Breast epithelium (tissue), 4 donors: ENCODE data around the gene SERGEF. TPM values are rescaled to one million over a fixed set of nuclear protein-coding genes. Genes with fewer than 3 reads are reported as not detected.

ENCODE experiments used
- DNase-seq, 2 donors: peaks; one replicate each; pipeline ENCODE4 v3.0.0-alpha.2; 2019; ENCODE audit warnings: low spot score in 2 of 2
- H3K27ac ChIP-seq, 2 donors: fragments of 200-600 bp; sonication (generic) in 1 of 2; one replicate each; pipeline ENCODE4 v1.5.1; 2016 to 2019; ENCODE audit warnings: mild to moderate bottlenecking in 1 of 2
- H3K27me3 ChIP-seq, 2 donors: fragments of 200-600 bp; sonication (generic) in 1 of 2; one replicate each; pipeline versions ENCODE4 v1.5.1 to v1.6.0; 2017 to 2019; ENCODE audit warnings: control low read depth in 1 of 2, mild to moderate bottlenecking in 1 of 2
- H3K36me3 ChIP-seq: fragments of 200-600 bp; one replicate; pipeline ENCODE4 v1.5.1; 2019
- H3K4me1 ChIP-seq, 2 donors: fragments of 200-600 bp; sonication (generic); one replicate each; pipeline ENCODE4 v1.5.1; 2016 to 2019; ENCODE audit warnings: control low read depth in 1 of 2
- H3K4me3 ChIP-seq, 3 donors: fragments of 200-600 bp; sonication (generic); 1 replicate in 2 of 3; 2 replicates in 1 of 3; pipeline ENCODE4 v1.5.1; 2016 to 2019; ENCODE audit warnings: mild to moderate bottlenecking in 3 of 3, moderate library complexity in 2 of 3
- H3K9me3 ChIP-seq, 2 donors: fragments of 200-600 bp; sonication (generic) in 1 of 2; one replicate each; pipeline ENCODE4 v1.5.1; 2016 to 2019; ENCODE audit warnings: control low read depth in 1 of 2
- CTCF ChIP-seq, 3 donors: fragments of 450-650 bp; IDR thresholded peaks; one replicate each; pipeline ENCODE4 v1.5.1; 2016 to 2017; ENCODE audit warnings: antibody characterized with exemption in 3 of 3, mild to moderate bottlenecking in 3 of 3, moderate library complexity in 3 of 3
- POLR2A ChIP-seq: fragments of 450-650 bp; IDR thresholded peaks from one replicate; pipeline ENCODE4 v1.6.1; 2016; ENCODE audit warnings: antibody characterized with exemption, mild to moderate bottlenecking, moderate library complexity
- POLR2AphosphoS5 ChIP-seq, 3 donors: sonication (generic); formaldehyde crosslinking; IDR thresholded peaks; one replicate each; pipeline ENCODE4 v1.6.1; 2017; ENCODE audit warnings: antibody characterized with exemption in 3 of 3
- intact Hi-C: fragments of 100-400 bp; cut with DNase I; formaldehyde crosslinking; loops from one replicate; pipeline ENCODE4 v1.15.1; 2023; ENCODE audit warnings: low total_unique reads
- total RNA-seq, 3 donors: library from RNA; depleted of rRNA; stranded (reverse); fragments of >200 nt; gene quantifications; one replicate each; pipeline ENCODE4 v1.1.0, GENCODE V29; 2016

Gene SERGEF
- total RNA-seq, 3 donors from 2014 or later, result 31.8 to 47.5 (median 41.9) TPM

GRCh38 chr11:17952487-17952886, 60.4 kb downstream of the SERGEF start:
- TF ChIP-seq POLR2A (no peak), POLR2AphosphoS5 (IDR thresholded peaks at IDR 0.05) (no peak), CTCF (IDR thresholded peaks at IDR 0.05) (no peak)
- Histone ChIP-seq H3K27ac (no peak overlapping the region), H3K4me3 (no peak overlapping the region), H3K36me3 (no peaks in the 10 kb centered on the region), H3K4me1 (no peaks in the 10 kb centered on the region), H3K9me3 (no peaks in the 10 kb centered on the region), H3K27me3 (no peaks in the 10 kb centered on the region)
- intact Hi-C loops, result no loop called here
- no peak for DNase-seq

GRCh38 chr11:17951685-17952388, 61.0 kb downstream of the SERGEF start:
- intact Hi-C loops, result no loop called here
- no peak overlapping the region for H3K27ac ChIP-seq
- no peaks in the 10 kb centered on the region for H3K4me1 ChIP-seq
- TF ChIP-seq CTCF (IDR thresholded peaks at IDR 0.05) (no peak), POLR2AphosphoS5 (IDR thresholded peaks at IDR 0.05) (no peak), POLR2A (no peak)
- DNase-seq, result no peak
- H3K27me3 ChIP-seq, result no peaks in the 10 kb centered on the region
- H3K36me3 ChIP-seq, result no peaks in the 10 kb centered on the region
- no peak overlapping the region for H3K4me3 ChIP-seq
- H3K9me3 ChIP-seq, result no peaks in the 10 kb centered on the region

GRCh38 chr11:17950644-17951043, 62.2 kb downstream of the SERGEF start:
- Histone ChIP-seq H3K9me3 (no peaks in the 10 kb centered on the region), H3K36me3 (no peaks in the 10 kb centered on the region), H3K4me1 (no peaks in the 10 kb centered on the region), H3K27ac (no peak overlapping the region), H3K4me3 (no peak overlapping the region), H3K27me3 (no peaks in the 10 kb centered on the region)
- intact Hi-C loops, result no loop called here
- TF ChIP-seq POLR2AphosphoS5 (IDR thresholded peaks at IDR 0.05), result no peak
- no peak for TF ChIP-seq CTCF (IDR thresholded peaks at IDR 0.05)
- TF ChIP-seq POLR2A, result no peak
- DNase-seq, result no peak

GRCh38 chr11:17948296-17948695, 64.6 kb downstream of the SERGEF start:
- peaks cover 5 to 9% of the 10 kb centered on the region in 2 donors for H3K9me3 ChIP-seq
- H3K27ac ChIP-seq, result no peak overlapping the region
- H3K36me3 ChIP-seq, result no peaks in the 10 kb centered on the region
- H3K4me1 ChIP-seq, result no peaks in the 10 kb centered on the region
- intact Hi-C loops, result no loop called here
- TF ChIP-seq CTCF (IDR thresholded peaks at IDR 0.05) (no peak), POLR2A (no peak), POLR2AphosphoS5 (IDR thresholded peaks at IDR 0.05) (no peak)
- no peaks in the 10 kb centered on the region for H3K27me3 ChIP-seq
- no peak for DNase-seq
- no peak overlapping the region for H3K4me3 ChIP-seq

- no peak overlapping the region for H3K27ac ChIP-seq
- no peaks in the 10 kb centered on the region for H3K36me3 ChIP-seq
- no peak overlapping the region for H3K4me3 ChIP-seq
- intact Hi-C loops, result no loop called here
- H3K9me3 ChIP-seq, result peaks cover 5 to 9% of the 10 kb centered on the region in 2 donors
- no peaks in the 10 kb centered on the region for H3K27me3 ChIP-seq
- TF ChIP-seq POLR2AphosphoS5 (IDR thresholded peaks at IDR 0.05) (no peak), POLR2A (no peak), CTCF (IDR thresholded peaks at IDR 0.05) (no peak)
- H3K4me1 ChIP-seq, result no peaks in the 10 kb centered on the region
- DNase-seq, result no peak
These were observed 73.3 kb downstream of the SERGEF start for GRCh38 chr11:17939542-17939941.
